ENCODE results near the gene SYNJ2.

DNA sequence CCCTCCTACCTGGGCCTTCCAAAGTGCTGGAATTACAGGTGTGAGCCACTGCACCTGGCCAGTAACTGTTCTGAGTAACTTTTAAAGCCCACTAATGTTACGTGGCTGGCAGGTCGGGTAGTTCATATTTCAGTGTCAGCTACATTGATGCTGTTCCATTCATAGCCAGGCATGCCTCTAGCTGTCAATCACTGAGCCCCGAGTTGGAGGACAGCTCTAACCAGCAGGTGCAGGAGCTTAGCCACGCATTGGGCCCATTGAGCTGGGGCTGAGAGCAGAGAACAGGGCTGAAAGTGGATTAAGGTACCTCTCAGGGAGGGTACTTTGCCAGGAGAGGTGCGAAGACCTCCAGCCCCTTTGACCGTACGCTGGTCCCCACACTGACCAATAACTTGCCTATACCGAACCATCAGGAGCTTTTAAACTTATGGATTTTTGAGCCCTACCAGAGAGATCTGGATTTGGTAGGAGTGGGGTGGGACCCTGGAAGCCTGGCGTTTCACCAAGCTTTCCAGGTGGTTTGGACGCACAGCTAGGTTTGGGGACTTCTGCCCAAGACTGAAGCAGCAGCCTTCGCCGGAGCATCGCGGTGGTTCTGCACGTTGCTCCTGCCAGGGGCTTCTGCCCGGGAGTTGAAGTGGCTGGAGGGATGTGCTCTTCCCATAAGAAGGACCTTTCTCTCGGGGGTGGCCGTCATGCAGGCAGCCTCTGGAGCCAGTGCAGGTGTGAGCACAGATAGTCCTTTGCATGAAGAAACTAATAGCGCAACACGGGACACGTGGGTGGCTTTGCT lies 103.8 kb downstream of the SYNJ2 start:
- TF ChIP-seq CTCF (IDR thresholded peaks at IDR 0.05) (no peak), POLR2A (IDR thresholded peaks at IDR 0.05) (no peak), EP300 (IDR thresholded peaks at IDR 0.05) (no peak)
